Stimulated activated CD4-positive, alpha-beta T cell treated with anti-CD3 and anti-CD28 coated beads, Interleukin-2, amount 100 ng/mL, for 4 hours (primary cell): Measurements from ENCODE around the gene ZNF211.

ENCODE experiments used
- DNase-seq: peaks from one replicate; pipeline ENCODE4 v3.0.0-alpha.2; 2020; ENCODE audit warnings: low read depth

The ZNF211 gene

DNA sequence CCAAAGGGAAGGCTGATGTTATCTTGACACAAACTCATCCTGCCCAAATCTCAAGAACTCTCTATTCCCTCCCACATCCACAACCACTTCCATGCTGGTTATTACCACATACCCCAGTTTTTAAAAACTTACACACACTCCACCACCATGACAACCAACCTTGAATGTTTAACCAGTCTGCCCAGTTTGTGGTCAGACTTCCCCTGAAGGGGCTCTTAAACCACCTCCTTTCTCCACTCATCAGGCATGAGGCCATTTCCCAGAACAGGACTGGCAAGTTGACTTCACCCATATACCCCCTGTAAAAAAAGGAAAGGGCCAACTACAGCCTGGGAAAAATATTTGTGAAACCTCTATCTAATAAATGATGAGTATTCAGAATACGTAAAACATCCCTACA lies 23.4 kb downstream of the ZNF211 start:
- DNase-seq, result no peak

- DNase-seq, result no peak
Observed at GRCh38 chr19:57664269-57665127, 31.5 kb downstream of the ZNF211 start.

DNA sequence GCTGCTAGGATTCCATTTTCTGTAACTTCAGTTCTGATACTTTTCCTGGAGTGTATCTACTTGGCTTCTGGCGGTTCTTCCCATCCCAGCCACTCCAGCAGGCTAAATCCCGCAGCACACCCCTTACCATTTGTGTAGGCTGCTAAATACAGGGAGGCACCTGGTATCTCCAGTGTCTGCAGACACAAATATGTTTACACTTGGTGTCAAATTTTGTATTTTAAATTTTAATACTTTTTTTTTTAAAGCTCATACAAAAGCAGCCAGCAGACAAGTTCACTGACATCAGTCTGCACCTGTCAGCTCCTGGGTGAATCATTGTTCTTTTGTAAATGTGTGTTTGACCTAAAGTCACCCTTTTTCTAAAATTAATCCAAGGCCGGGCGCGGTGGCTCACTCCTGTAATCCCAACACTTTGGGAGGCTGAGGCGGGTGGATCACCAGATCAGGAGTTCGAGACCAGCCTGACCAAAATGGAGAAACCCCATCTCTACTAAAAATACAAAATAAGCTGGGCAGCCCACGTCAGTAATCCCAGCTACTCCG lies 32.4 kb downstream of the ZNF211 start:
- no peak for DNase-seq

GRCh38 chr19:57667228-57667627 lies 34.3 kb downstream of the ZNF211 start:
- no peak for DNase-seq

DNA sequence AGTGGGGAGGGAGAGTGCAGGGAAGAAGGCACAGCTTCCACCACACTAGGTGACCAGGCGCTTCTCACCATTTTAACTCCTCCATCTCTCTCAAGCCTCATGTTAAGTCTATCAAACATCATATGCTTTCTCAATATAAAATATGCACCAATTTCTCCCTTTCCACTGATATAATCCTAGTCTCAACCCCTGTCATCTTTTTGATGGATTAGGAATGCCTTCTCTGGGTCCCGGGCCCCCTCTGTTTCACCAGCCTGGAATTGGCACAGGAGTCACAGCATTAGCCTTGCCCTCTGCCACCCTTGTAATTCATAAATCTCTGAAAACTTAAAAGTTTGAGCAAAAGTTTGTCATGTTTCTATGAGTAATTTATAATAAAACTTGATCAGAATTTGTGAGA lies 35.7 kb downstream of the ZNF211 start, which contains the start of gene ZSCAN4:
ZSCAN4 (plus strand) TSS at position 301 of the 400 bp plus-strand sequence. CDS start 7,211 bp downstream, outside the sequence.
- DNase-seq, result no peak

DNA sequence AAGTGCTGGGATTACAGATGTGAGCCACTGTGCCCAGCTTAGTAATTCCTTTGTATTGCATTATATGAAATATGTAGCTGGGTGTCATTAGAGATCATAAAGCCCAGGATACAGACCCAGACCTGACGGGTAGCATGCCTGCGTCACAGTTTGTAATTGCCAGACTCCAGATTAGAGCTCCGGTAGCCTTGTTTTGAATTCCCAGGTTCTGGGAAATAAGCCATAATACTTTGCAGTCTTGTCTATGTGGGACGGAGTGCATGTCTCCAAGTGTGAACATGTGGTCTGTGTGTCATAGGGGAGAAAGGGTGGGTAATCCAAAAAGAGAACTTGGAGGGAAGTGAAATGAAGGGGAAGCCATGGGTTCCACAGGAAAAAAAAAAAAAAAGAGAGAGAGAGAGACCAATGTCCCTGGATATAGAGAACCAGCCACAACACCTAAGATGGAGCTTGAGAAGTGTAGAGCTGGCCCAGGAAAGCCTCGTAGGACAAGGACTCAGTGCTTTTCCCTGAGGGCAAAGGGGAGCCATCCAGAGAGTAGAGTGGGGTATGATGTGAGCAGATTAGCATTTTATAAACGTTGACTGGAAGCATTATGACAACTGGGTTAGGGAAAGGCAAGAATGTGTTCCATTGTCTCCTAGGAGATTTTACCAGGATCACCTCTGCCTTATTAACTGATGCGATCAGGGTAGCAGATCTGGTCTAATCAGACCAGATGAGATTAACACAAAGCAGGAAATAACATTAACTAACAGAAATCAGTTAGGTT lies 38.3 kb downstream of the ZNF211 start:
- no peak for DNase-seq

- DNase-seq, result no peak
Observed at GRCh38 chr19:57672466-57672865, 39.5 kb downstream of the ZNF211 start.

- no peak for DNase-seq
Observed at GRCh38 chr19:57675881-57676280, 42.9 kb downstream of the ZNF211 start.

DNA sequence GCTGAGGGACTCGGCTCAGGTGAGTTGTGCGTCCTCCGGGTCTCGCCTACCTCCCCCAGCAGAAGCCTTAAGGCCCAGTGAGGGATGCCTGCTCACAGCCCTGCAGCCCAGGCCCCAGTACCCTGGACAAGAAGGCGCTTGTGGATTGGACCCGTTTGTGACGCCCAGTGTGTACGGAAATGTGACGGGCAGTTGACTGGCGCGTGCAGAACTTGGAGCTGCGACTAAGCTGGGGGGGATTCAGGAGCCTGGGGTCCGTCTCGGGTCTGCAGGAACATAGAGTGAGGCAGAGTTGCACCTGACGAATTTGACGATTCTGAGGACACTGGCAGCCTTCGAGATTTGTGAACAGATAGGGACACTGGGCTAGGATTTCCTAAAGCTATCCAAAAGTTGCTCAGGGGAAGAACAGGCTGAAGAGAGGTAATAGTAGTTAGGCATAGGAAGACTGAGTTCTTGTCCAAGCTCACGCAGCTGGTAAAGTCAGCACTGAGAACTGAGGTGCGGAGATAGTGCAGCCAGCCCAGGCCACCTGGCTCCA lies 49.3 kb downstream of the ZNF211 start:
- no peak for DNase-seq

GRCh38 chr19:57686727-57687126 lies 53.8 kb downstream of the ZNF211 start:
- no peak for DNase-seq

GRCh38 chr19:57687363-57688010 lies 54.5 kb downstream of the ZNF211 start:
- no peak for DNase-seq

GRCh38 chr19:57688011-57688763 lies 55.2 kb downstream of the ZNF211 start:
- DNase-seq, result no peak

GRCh38 chr19:57689750-57690149 lies 56.8 kb downstream of the ZNF211 start:
- DNase-seq, result no peak
